GM15510 (cell line): ENCODE data around the gene AMT.

ENCODE experiments used
- POLR2A ChIP-seq: IDR thresholded peaks from 3 replicates; pipeline ENCODE4 v1.6.1; 2011; ENCODE audit warnings: borderline replicate concordance; ENCODE audit not compliant: insufficient read length; ENCODE audit errors: extremely low read depth

Gene AMT

GRCh38 chr3:49411968-49412631, 10.2 kb downstream of the AMT start, which contains the start of the genes RHOA and TCTA:
RHOA (minus strand) TSS chr3:49411976; CDS start chr3:49375589, 36,387 bp downstream.
TCTA (plus strand) TSS chr3:49412423; CDS start chr3:49412427, 4 bp downstream.
- TF ChIP-seq POLR2A: peak; percentile 98

DNA sequence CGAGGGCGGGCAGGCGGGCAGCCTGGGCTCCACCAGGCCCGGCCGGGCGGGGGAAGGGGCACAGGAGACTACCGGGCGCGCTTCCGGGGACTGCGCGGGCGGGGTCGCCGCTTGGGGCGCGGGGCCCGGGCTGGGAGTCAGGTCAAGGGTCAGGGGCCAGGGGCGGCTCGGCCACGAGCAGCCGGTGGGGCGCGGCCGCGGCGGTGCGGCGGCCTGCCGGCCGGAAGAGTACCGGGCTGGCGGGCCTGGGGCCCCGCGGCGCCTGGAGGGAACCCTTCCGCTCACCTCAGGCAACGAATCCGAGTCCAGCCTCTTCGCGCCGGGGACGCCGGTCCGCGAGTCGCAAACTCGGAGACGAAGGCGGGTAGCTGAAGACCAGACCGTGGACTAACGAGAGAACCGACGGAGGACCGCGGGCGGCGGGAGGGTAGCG, 10.7 kb downstream of the AMT start:
- TF ChIP-seq POLR2A: no peak

GRCh38 chr3:49410846-49411534, 11.3 kb downstream of the AMT start:
- no peak for TF ChIP-seq POLR2A

- no peak for TF ChIP-seq POLR2A
These were observed 12.0 kb downstream of the AMT start for GRCh38 chr3:49410066-49410845.

- no peak for TF ChIP-seq POLR2A
These were observed 15.4 kb downstream of the AMT start for GRCh38 chr3:49406571-49407565.

GRCh38 chr3:49403891-49404290, 18.4 kb downstream of the AMT start:
- TF ChIP-seq POLR2A: no peak

DNA sequence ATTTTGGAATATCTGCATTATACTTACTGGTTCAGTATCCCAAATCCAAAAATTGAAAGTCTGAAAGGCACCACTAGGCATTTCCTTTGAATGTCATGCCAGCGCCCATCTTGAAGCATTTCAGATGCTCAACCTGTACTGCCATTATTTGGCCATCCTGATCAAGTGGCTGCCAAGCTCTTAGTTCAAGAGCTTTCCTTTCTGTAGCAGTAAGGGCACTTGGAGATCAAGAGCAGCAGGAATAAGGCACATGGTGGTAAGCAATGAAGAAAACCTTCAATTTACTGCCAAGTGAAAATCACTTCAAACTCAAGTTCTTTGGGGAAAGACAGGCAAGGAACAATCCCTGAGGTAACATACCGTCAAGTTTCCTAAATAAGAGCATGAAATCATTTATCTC, 20.5 kb downstream of the AMT start:
- no peak for TF ChIP-seq POLR2A

GRCh38 chr3:49399461-49399860, 22.8 kb downstream of the AMT start:
- no peak for TF ChIP-seq POLR2A

- TF ChIP-seq POLR2A: no peak
These were observed 24.8 kb downstream of the AMT start for GRCh38 chr3:49397470-49397869.

DNA sequence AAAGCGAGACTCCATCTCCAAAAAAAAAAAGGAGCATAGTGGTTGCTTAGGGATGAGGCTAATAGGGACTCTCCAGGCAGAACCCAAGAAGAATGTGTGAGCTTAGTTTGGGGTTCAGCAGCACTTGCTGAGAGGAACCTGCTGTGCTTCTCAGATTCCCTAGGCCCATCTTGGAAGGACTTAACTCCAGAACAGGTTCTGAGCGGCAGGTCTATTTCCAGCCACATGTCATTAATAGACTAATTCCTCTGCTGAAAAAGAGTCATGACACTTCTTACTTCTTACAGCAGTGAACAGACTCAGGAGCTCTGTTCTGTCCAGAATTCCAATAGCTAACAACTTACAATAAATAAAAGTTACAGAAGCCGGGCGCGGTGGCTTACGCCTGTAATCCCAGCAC, 33.0 kb downstream of the AMT start:
- TF ChIP-seq POLR2A: no peak

DNA sequence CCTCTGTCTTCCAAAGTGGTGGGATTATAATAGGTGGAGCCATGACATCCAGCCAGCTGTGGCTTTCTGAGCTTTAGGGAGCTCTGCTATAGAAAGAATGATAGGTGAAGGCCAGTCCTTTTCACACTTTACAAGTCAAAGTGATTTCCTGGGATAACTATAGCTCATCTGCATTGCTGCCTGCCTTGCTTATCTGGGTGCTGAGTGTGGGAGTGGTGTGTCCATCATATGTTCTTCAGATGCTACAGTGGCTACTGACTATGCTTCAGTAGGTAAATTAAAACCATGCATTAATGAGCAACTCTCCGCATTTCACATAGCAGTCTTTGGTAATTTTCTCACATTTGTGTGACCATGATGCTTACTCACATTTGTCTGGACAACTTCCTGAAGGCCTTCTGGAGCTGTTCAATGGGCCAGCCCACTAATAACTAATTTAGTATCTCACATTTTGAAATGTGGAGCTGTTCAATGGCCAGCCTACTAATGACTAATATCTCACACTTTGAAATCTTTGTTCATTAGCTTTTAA, 33.9 kb downstream of the AMT start:
- TF ChIP-seq POLR2A: no peak

DNA sequence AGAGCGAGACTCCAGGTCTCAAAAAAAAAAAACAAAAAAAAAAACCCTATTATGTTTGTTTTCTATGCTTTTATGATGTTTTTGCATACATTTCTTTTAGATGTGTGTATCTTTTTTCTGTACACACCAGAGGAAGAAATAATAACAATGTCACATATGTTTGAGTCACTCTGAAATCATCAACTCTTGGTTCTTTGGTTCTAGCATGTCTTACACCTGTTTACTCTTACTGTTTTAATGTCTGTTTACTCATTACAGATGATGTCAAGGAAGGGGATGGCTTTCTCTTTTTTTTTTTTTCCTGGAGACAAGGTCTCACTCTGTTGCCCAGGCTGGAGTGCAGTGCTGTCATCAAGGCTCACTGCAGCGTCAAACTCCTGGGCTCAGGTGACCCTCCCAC, 34.6 kb downstream of the AMT start:
- TF ChIP-seq POLR2A: no peak

GRCh38 chr3:49386056-49386756, 36.1 kb downstream of the AMT start:
- no peak for TF ChIP-seq POLR2A

GRCh38 chr3:49385617-49386016, 36.7 kb downstream of the AMT start:
- no peak for TF ChIP-seq POLR2A

DNA sequence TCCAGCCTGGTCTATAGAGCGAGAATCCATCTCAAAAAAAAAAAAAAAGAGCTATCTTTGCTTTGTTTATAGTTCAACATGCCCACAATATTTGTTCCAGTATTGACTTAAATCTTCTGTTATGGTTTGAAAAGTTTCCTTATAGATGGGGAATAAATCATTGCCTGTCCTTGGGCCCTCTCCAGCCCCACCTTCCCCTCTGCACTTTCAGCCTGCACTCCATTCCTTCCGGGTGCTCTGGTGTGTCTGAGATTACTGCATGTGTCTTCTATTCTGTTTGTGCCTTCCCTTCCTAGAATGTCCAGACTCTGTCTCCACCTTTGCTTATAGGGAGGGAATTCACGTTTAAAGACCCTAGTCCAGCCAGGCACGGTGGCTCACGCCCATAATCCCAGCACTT, 38.9 kb downstream of the AMT start:
- no peak for TF ChIP-seq POLR2A
